Keratinocyte (primary cell): ENCODE data around the gene ITGA3.

Experiments used
- EZH2 ChIP-seq: IDR thresholded peaks from one replicate; pipeline ENCODE4 v1.6.1; 2012; ENCODE audit warnings: inconsistent platforms, mild to moderate bottlenecking, low read length, moderate library complexity
- TF ChIP-seq, protein P1 (sequence below), 3 experiments: IDR thresholded peaks in 1 of 3; conservative IDR thresholded peaks in 1 of 3; optimal IDR thresholded peaks in 1 of 3; 2 replicates in 2 of 3; 3 replicates in 1 of 3; pipeline versions ENCODE3 to v1.5.1; 2011; ENCODE audit warnings: low read length in 3 of 3, mild to moderate bottlenecking in 3 of 3, moderate library complexity in 2 of 3, control low read depth in 1 of 3, inconsistent platforms in 1 of 3; ENCODE audit not compliant: insufficient read depth in 2 of 3; ENCODE audit errors: extremely low read depth in 1 of 3

DNA sequence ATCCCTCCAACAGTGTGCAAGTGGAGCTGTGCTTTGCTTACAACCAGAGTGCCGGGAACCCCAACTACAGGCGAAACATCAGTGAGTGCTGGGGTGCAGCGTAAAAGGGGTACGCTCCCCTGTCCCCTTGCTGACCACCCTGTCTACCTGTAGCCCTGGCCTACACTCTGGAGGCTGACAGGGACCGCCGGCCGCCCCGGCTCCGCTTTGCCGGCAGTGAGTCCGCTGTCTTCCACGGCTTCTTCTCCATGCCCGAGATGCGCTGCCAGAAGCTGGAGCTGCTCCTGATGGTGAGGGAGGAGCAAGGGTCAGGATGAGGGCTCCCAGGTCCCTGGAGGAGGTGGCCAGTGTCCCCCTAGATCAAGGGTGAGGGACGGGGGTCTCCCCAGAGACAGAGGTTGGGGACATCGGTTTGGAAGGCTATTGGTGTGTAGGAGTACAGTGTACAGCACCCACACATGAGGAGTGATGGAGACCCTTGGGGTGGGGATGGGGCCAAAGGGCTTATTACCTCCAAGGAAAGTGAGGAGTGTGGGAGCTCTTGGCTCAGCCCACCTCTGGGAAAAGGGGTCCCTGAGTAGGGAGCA lies 19.6 kb downstream of the ITGA3 start:
- TF ChIP-seq, protein P1, sequence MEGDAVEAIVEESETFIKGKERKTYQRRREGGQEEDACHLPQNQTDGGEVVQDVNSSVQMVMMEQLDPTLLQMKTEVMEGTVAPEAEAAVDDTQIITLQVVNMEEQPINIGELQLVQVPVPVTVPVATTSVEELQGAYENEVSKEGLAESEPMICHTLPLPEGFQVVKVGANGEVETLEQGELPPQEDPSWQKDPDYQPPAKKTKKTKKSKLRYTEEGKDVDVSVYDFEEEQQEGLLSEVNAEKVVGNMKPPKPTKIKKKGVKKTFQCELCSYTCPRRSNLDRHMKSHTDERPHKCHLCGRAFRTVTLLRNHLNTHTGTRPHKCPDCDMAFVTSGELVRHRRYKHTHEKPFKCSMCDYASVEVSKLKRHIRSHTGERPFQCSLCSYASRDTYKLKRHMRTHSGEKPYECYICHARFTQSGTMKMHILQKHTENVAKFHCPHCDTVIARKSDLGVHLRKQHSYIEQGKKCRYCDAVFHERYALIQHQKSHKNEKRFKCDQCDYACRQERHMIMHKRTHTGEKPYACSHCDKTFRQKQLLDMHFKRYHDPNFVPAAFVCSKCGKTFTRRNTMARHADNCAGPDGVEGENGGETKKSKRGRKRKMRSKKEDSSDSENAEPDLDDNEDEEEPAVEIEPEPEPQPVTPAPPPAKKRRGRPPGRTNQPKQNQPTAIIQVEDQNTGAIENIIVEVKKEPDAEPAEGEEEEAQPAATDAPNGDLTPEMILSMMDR (optimal IDR thresholded peaks at IDR 0.05 in 1 of 3, IDR thresholded peaks at IDR 0.05 in 1 of 3, conservative IDR thresholded peaks at IDR 0.05 in 1 of 3; ENCODE audit: extremely low read depth in 1 of 3, insufficient read depth in 2 of 3, low read length in 3 of 3): no peak
- TF ChIP-seq EZH2: no peak
